K562 (cell line): ENCODE measurements around the gene XYLB. TPM values are rescaled to one million over a fixed set of nuclear protein-coding genes. Genes with fewer than 3 reads are reported as not detected.
A peak's percentile ranks its signal among the peaks of the same experiment; 100 is the strongest.

Source experiments
- ATAC-seq: fragments of 200-7000 bp; cut with Tn5 transposase; 3 replicates; pipeline ENCODE4 v1.9.1; 2020; ENCODE audit warnings: moderate library complexity
- BruUV-seq: library from RNA; stranded (reverse); fragments of 400-500 nt; replicated peaks from 2 replicates; lab custom pipeline; 2021; lab: Mats Ljungman, UMichigan
- CTCF ChIA-PET: fragments of 300-600 bp; formaldehyde crosslinking; extraction: SDS; loops from one replicate; lab custom pipeline; 2021; ENCODE audit warnings: low intra/inter-chr PET ratio; lab: Yijun Ruan, JAX
- POLR2A ChIA-PET: fragments of 300-600, 350-650 bp; sonication (Branson Sonifier 250); formaldehyde crosslinking; extraction: SDS; loops from one replicate; lab custom pipeline; 2021; ENCODE audit warnings: antibody characterized with exemption, inconsistent platforms; lab: Yijun Ruan, JAX
- DNase-seq, 4 experiments: peaks; one replicate each; pipeline versions ENCODE4 v3.0.0 to v3.0.0-alpha.2; 2011 to 2018; ENCODE audit warnings: low spot score in 3 of 4, mixed read lengths in 3 of 4; ENCODE audit errors: extremely low read depth in 1 of 4
- FAIRE-seq: peaks from 2 replicates; lab custom pipeline; 2011; peaks lifted over from hg19 to GRCh38; lab: Jason Lieb, UNC
- H2AFZ ChIP-seq: 2 replicates; pipeline ENCODE4 v1.6.0; 2011; ENCODE audit warnings: low read depth, low read length, control low read depth, inconsistent platforms
- H3K27ac ChIP-seq: fragments of 200-600 bp; 3 replicates; pipeline ENCODE4 v1.8.0; 2011; ENCODE audit warnings: low read depth, mild to moderate bottlenecking, control low read depth, inconsistent platforms, low read length, moderate library complexity, mixed read lengths; ENCODE audit errors: extremely low read depth
- H3K27me3 ChIP-seq, 2 experiments: fragments of 300-600 bp in 1 of 2; 2 replicates in 1 of 2; 3 replicates in 1 of 2; pipeline versions ENCODE4 v1.6.0 to v1.8.0; 2011; ENCODE audit warnings: inconsistent platforms in 2 of 2, low read length in 2 of 2, mild to moderate bottlenecking in 1 of 2, mixed read lengths in 1 of 2, moderate library complexity in 1 of 2; ENCODE audit not compliant: control insufficient read depth in 2 of 2, insufficient read depth in 2 of 2
- H3K36me3 ChIP-seq: fragments of 300-600 bp; 3 replicates; pipeline ENCODE4 v1.8.0; 2011; ENCODE audit warnings: mild to moderate bottlenecking, low read length, inconsistent platforms; ENCODE audit not compliant: control insufficient read depth, insufficient read depth
- H3K4me1 ChIP-seq, 2 experiments: fragments of 200-600 bp in 1 of 2; replicated peaks in 1 of 2; 2 replicates in 1 of 2; 3 replicates in 1 of 2; pipeline versions ENCODE4 v1.5.1 to v1.8.0; 2011; ENCODE audit warnings: inconsistent platforms in 2 of 2, low read length in 2 of 2, mild to moderate bottlenecking in 1 of 2, mixed read lengths in 1 of 2, moderate library complexity in 1 of 2; ENCODE audit not compliant: control insufficient read depth in 2 of 2, insufficient read depth in 2 of 2
- H3K4me2 ChIP-seq: 2 replicates; pipeline ENCODE4 v1.6.1; 2011; ENCODE audit warnings: low read length, control low read depth, inconsistent platforms, mixed read lengths; ENCODE audit not compliant: insufficient read depth
- H3K4me3 ChIP-seq: fragments of 200-600 bp; sonication (generic), shearing (Covaris generic); 2 replicates; pipeline ENCODE4 v1.5.1; 2016; ENCODE audit warnings: control low read depth, inconsistent platforms
- H3K79me2 ChIP-seq: fragments of 200-600 bp; 3 replicates; pipeline ENCODE4 v1.8.0; 2011; ENCODE audit warnings: low read length, inconsistent platforms; ENCODE audit not compliant: control insufficient read depth, insufficient read depth
- H3K9ac ChIP-seq, 2 experiments: 2 replicates each; pipeline versions ENCODE4 v1.6.0 to v1.6.1; 2011; ENCODE audit warnings: low read depth in 2 of 2, low read length in 2 of 2, control low read depth in 1 of 2, inconsistent platforms in 1 of 2, mild to moderate bottlenecking in 1 of 2, mixed read lengths in 1 of 2; ENCODE audit not compliant: insufficient read depth in 1 of 2
- H3K9me1 ChIP-seq: one replicate; pipeline ENCODE4 v1.6.0; 2011; ENCODE audit warnings: inconsistent platforms, mild to moderate bottlenecking, low read length, moderate library complexity; ENCODE audit not compliant: control insufficient read depth, insufficient read depth
- H3K9me3 ChIP-seq: replicated peaks from 2 replicates; pipeline ENCODE4 v1.5.1; 2011; ENCODE audit warnings: low read depth, low read length, inconsistent platforms; ENCODE audit not compliant: control insufficient read depth, insufficient read depth
- H4K20me1 ChIP-seq: replicated peaks from 2 replicates; pipeline ENCODE4 v1.6.1; 2011; ENCODE audit warnings: low read length, inconsistent platforms, mixed read lengths; ENCODE audit not compliant: control insufficient read depth, insufficient read depth
- ADNP ChIP-seq: fragments of 200-800 bp; sonication (Bioruptor generic); IDR thresholded peaks from 2 replicates; pipeline ENCODE4 v1.6.1; 2016; ENCODE audit warnings: missing genetic modification characterization, missing compliant biosample characterization
- ATF7 ChIP-seq: fragments of 450-650 bp; IDR thresholded peaks from 2 replicates; pipeline ENCODE4 v1.7.1; 2014; ENCODE audit warnings: mild to moderate bottlenecking, moderate library complexity
- CREB1 ChIP-seq, 2 experiments: sonication (generic) in 1 of 2; formaldehyde crosslinking in 1 of 2; IDR thresholded peaks; 2 replicates each; pipeline versions ENCODE4 v1.6.1 to v1.8.0; 2012 to 2022; ENCODE audit warnings: inconsistent platforms in 1 of 2, mild to moderate bottlenecking in 1 of 2, missing genetic modification reagents in 1 of 2, moderate library complexity in 1 of 2
- GATA2 ChIP-seq: sonication (generic); formaldehyde crosslinking; IDR thresholded peaks from 2 replicates; pipeline ENCODE4 v1.4.0; 2020; ENCODE audit warnings: mild to moderate bottlenecking, missing genetic modification reagents
- GTF2F1 ChIP-seq: IDR thresholded peaks from 2 replicates; pipeline ENCODE4 v1.6.1; 2011; ENCODE audit warnings: low read depth, low read length, improper control_type of control experiment
- HDAC1 ChIP-seq, 2 experiments: fragments of 450-650 bp; IDR thresholded peaks; 2 replicates each; pipeline ENCODE4 v1.6.1; 2016 to 2017; ENCODE audit warnings: inconsistent platforms in 1 of 2, mild to moderate bottlenecking in 1 of 2, moderate library complexity in 1 of 2
- HMGN3 ChIP-seq: IDR thresholded peaks from 2 replicates; pipeline ENCODE4 v1.6.1; 2011; ENCODE audit warnings: borderline replicate concordance, low read depth, mild to moderate bottlenecking, mixed read lengths, low read length; ENCODE audit not compliant: insufficient read length; ENCODE audit errors: extremely low read depth
- SMARCA5 ChIP-seq: fragments of 450-650 bp; IDR thresholded peaks from 2 replicates; pipeline ENCODE4 v1.6.1; 2016
- SP1 ChIP-seq: sonication (generic); formaldehyde crosslinking; IDR thresholded peaks from 2 replicates; pipeline ENCODE4 v1.8.1; 2022; ENCODE audit warnings: mild to moderate bottlenecking, missing genetic modification reagents
- WGBS: fragments of 100-300 bp; shearing (Covaris generic); methylation state at CpG from one replicate; pipeline ENCODE4 v1.1.6; 2016; ENCODE audit warnings: low coverage, mixed read lengths; ENCODE audit not compliant: insufficient coverage; ENCODE audit errors: missing lambda C conversion rate; 5-methylcytosine and 5-hydroxymethylcytosine counted together
- in situ Hi-C: fragments of 300-500 bp; cut with MboI; formaldehyde crosslinking; loops from 4 replicates; pipeline ENCODE4 v1.15.0; 2018; ENCODE audit warnings: inconsistent platforms, mixed read lengths
- intact Hi-C: fragments of 100-400 bp; cut with micrococcal nuclease; formaldehyde crosslinking; loops from 2 replicates; pipeline ENCODE4 v1.14.2; 2022
- polyA plus RNA-seq, 8 experiments: library from polyadenylated mRNA; depleted of rRNA in 4 of 8; stranded (reverse) in 5 of 8; unstranded in 3 of 8; fragments of >200 nt; fragmentation: Nextera tagmentation in 2 of 8; fragmentation: Illumina TruSeq in 1 of 8; extraction: Ambion mirVana in 2 of 8; extraction: Trizol in 1 of 8; gene quantifications; 2 replicates each; pipeline versions ENCODE4 v1.2.1 to v1.2.3, GENCODE V29; 2011 to 2014; ENCODE audit warnings: inconsistent platforms in 1 of 8, missing spikeins in 1 of 8
- total RNA-seq, 7 experiments: library from RNA; depleted of rRNA in 6 of 7; stranded (reverse); fragments of >200 nt in 6 of 7; fragmentation: Illumina TruSeq in 2 of 7; extraction: Trizol in 2 of 7; gene quantifications; 2 replicates each; pipeline versions ENCODE4 v1.2.1 to v1.2.3, GENCODE V29; 2011 to 2021; ENCODE audit warnings: low replicate concordance in 1 of 7
- TF ChIP-seq, protein P1 (sequence below): fragments of 450-650 bp; IDR thresholded peaks from 2 replicates; pipeline ENCODE4 v1.6.1; 2016; ENCODE audit warnings: antibody characterized with exemption
- TF ChIP-seq, protein P2 (sequence below), 3 experiments: IDR thresholded peaks in 2 of 3; conservative IDR thresholded peaks in 1 of 3; 2 replicates each; pipeline ENCODE4 v1.5.1; 2011 to 2012; ENCODE audit warnings: low read length in 3 of 3, mild to moderate bottlenecking in 3 of 3, control low read depth in 2 of 3, improper control_type of control experiment in 1 of 3, inconsistent platforms in 1 of 3, low read depth in 1 of 3, mixed read lengths in 1 of 3, moderate library complexity in 1 of 3; ENCODE audit not compliant: insufficient read depth in 2 of 3

The XYLB gene
- total and polyA plus RNA-seq, 9 of the 15 experiments (the other 6 are each of a cell fraction or from before 2014, with no cell fraction given): 4.0 to 20.2 (median 13.2) TPM

DNA sequence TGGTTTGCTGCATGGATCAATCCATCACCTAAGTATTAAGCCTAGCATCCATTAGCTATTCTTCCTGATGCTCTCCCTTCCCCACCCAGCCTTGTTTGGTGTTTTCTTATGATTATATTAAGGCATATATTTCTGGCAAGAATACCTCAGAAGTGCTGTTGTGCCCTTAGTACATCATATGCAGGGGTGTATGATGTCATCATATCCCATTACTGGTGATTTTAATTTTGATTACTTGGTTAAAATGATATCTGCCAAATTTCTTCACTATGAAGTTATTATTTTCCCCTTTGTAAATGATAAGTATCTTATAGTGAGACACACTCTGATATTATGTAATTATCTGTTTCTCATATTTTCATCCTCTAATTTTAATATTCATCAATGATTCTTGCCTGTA lies 49.0 kb upstream of the XYLB start (continued):
- TF ChIP-seq ATF7 (no peak), SMARCA5 (no peak)

DNA sequence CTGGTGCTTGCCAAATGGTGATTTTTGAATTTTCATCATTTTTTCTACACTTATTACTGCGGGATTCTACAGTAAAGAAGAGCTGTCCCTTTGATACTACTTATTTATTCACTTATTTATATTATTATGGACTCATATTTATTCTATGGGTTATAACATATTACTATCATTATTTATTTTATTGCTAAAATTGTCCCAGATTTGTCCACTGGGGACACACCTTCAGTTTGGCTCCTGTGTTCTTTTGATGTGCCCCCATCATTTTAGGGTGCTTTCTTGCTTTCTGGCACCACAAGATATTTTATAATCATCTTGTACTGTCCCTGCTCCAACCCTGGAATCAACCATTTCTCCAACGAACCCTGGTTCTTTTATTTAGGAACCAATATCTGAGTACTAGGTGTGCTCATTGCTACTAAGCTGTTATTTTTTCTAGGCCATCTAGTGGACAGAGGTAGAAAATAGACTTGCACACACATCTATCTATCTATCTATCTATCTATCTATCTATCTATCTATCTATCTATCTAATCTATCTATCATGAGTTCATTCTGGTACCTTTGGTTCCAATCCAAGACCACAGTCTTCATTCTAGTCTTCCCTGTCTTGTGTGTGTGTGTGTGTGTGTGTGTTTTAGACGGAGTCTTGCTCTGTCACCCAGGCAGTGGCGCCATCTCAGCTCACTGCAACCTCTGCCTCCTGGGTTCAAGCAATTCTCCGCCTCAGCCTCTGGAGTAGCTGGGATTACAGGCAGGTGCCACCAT lies 48.5 kb upstream of the XYLB start:
- in situ Hi-C loops (no loop called here), intact Hi-C loops (no loop called here)
- Histone ChIP-seq H3K4me2 (no peak overlapping the region), H4K20me1 (no peaks in the 10 kb centered on the region), H3K36me3 (no peaks in the 10 kb centered on the region), H3K79me2 (no peaks in the 10 kb centered on the region), H3K9ac (no peak overlapping the region), H3K27me3 (peaks cover 2 to 11% of the 10 kb centered on the region in 2 experiments; a peak in 3 of 5 replicates), H3K4me3 (no peak overlapping the region), H3K9me1 (no peaks in the 10 kb centered on the region), H3K4me1 (peaks cover 0 to 4% of the 10 kb centered on the region in 2 experiments; a peak in 1 of 5 replicates), H3K27ac (no peak overlapping the region), H3K9me3 (no peaks in the 10 kb centered on the region; the same call in 1 of the 2 replicates), H2AFZ (no peak overlapping the region)
- ChIA-PET CTCF (no interaction called here), POLR2A (interaction anchor here (0.5 to 0.8 kb wide), 4 partner anchors 29 to 134 kb away, joined by 3 to 4 read pairs (median 3); no protein-coding TSS in a partner anchor)
- FAIRE-seq (no peak), DNase-seq (no peak), ATAC-seq (no peak)
- WGBS: 19% methylated on average over 5 of the region's 5 CpGs
- no TSS peak for BruUV-seq
- no peak for TF ChIP-seq CREB1 (IDR thresholded peaks at IDR 0.05)
- TF ChIP-seq CREB1 (CRISPR knock-in tag; IDR thresholded peaks at IDR 0.05): no peak
- TF ChIP-seq ADNP (tag): no peak
- TF ChIP-seq GTF2F1: no peak
- TF ChIP-seq, protein P1, sequence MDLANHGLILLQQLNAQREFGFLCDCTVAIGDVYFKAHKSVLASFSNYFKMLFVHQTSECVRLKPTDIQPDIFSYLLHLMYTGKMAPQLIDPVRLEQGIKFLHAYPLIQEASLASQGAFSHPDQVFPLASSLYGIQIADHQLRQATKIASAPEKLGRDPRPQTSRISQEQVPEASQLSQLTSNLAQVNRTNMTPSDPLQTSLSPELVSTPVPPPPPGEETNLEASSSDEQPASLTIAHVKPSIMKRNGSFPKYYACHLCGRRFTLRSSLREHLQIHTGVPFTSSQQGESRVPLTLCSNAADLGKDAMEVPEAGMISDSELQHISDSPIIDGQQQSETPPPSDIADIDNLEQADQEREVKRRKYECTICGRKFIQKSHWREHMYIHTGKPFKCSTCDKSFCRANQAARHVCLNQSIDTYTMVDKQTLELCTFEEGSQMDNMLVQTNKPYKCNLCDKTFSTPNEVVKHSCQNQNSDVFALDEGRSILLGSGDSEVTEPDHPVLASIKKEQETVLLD: peak; percentile 76
- TF ChIP-seq SP1 (CRISPR knock-in tag): no peak
- peak in 1 of 2 experiments; percentile 32; a peak in 1 of 4 replicates for TF ChIP-seq HDAC1 (IDR thresholded peaks at IDR 0.05)
- TF ChIP-seq, protein P2, sequence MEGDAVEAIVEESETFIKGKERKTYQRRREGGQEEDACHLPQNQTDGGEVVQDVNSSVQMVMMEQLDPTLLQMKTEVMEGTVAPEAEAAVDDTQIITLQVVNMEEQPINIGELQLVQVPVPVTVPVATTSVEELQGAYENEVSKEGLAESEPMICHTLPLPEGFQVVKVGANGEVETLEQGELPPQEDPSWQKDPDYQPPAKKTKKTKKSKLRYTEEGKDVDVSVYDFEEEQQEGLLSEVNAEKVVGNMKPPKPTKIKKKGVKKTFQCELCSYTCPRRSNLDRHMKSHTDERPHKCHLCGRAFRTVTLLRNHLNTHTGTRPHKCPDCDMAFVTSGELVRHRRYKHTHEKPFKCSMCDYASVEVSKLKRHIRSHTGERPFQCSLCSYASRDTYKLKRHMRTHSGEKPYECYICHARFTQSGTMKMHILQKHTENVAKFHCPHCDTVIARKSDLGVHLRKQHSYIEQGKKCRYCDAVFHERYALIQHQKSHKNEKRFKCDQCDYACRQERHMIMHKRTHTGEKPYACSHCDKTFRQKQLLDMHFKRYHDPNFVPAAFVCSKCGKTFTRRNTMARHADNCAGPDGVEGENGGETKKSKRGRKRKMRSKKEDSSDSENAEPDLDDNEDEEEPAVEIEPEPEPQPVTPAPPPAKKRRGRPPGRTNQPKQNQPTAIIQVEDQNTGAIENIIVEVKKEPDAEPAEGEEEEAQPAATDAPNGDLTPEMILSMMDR (IDR thresholded peaks at IDR 0.05 in 2 of 3, conservative IDR thresholded peaks at IDR 0.05 in 1 of 3; ENCODE audit: insufficient read depth in 2 of 3, low read depth in 1 of 3, low read length in 3 of 3): peak in 1 of 3 experiments; percentile 39; a peak in 2 of 6 replicates
- TF ChIP-seq GATA2 (CRISPR knock-in tag): peak; percentile 71
- no peak for TF ChIP-seq HMGN3
